ENCODE measurements around the gene LZTR1.
"Not testable (repeated sequence)": the region's sequence is repeated elsewhere in the genome, so short reads cannot be mapped to it uniquely, and the experiment has no call there.

Gene LZTR1

GRCh38 chr22:20994128-20994901 is 12.2 kb downstream of the LZTR1 start:
- DNase-seq, result no peak

DNA sequence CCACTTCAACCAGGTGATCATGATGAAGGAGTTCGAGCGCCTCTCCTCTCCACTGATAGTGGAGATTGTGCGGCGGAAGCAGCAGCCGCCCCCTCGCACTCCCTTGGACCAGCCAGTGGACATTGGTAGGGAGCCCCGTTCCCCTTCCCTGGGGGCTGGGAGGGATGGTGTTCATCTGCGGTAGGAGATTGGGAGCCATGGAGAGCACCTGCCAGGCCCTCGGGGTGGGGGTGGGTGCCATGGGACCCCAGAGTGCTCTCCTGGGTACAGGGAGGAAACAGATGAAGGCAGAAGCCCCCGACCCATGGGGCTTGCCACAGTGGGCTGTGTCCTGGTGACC is 12.8 kb downstream of the LZTR1 start:
- DNase-seq, result no peak

DNA sequence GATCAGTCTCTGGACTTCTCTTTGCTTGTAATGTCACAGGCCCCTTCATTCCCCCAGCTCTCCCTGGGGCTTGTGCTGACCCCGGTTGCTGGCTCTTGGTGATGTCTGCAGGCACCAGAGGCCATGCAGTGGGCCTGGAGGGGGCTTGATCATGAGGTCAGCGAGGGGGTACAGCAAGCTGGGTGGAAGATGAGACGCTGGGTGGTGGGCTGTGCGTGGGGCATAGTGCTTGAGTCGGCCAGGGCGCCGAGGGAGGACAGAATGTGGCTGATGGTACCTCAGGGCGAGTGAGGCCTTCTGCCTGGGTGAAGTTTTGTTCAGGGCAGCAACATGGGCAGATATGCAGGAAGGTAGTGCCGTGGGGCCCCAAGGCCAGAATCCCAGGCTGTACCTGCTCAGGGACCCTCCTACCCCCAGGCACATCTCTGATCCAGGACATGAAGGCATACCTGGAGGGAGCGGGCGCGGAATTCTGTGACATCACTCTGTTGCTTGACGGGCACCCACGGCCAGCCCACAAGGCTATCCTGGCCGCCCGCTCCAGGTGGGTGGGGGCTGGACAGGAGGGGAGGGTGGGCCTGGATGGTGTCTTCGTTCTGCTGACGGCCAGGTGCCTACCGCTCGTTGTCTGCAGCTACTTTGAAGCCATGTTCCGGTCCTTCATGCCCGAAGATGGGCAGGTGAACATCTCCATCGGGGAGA is 13.4 kb downstream of the LZTR1 start:
- DNase-seq, result no peak

DNA sequence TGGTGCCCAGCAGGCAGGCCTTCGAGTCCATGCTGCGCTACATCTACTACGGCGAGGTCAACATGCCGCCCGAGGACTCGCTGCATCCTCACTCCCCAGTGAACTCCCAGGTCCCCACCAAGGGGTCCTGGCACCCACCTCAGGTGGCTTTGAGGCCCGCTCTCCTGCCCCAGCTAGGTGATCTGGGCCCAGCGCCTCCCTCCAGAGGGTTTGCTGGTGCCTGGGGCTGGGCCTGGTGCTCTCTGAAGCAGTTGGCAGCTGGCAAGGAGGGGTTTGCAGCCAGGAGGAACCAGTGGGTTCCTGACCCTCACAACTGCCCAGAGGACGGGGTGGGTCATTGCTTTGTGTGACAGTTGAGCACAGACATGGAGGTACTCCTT is 13.9 kb downstream of the LZTR1 start:
- DNase-seq, result no peak

GRCh38 chr22:20996598-20997535 is 14.8 kb downstream of the LZTR1 start:
- DNase-seq, result no peak

DNA sequence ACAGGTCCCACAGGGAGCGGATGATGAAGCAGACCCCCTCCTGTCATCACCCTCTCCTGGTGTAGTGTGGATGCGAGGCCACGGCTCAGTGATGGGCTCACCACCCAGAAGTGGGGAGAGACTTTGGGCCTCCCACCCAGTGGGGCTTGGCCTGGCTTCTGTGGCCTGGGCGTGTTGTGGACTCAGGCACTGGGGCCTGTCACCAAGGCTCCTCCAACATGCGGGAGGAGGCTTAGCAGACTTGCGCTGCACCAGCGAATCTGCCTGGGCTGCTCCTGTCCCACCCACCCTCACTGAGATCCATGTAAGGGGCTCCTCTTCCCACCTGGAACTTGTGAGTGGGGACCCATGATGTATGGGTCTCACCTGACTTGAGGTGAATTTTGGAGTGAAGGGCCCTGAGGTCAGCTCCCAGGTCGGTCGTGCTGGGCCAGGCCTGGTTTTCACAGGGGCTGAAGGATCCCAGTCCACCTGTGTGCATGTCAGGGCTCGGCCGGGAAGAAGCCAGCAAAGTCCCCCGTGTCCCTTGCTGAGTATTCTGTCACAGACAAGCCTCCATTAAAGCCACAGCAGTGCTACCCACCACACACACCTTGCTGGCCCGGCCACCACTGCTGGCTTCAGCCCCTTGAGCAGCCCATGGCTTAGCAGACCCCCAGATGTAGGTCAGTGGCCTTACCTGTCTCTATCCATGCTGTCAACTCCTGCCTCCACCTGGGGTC is 15.6 kb downstream of the LZTR1 start:
- no peak for DNase-seq

- no peak for DNase-seq
These were observed 16.6 kb downstream of the LZTR1 start for GRCh38 chr22:20998411-20999336.

GRCh38 chr22:20999350-21000206 is 17.5 kb downstream of the LZTR1 start:
- no peak for DNase-seq

GRCh38 chr22:21000207-21000986 is 18.3 kb downstream of the LZTR1 start:
- DNase-seq, result no peak

- DNase-seq, result peak in 5 of 58 donors; percentile 45 to 70 (median 59)
These were observed 19.0 kb downstream of the LZTR1 start for GRCh38 chr22:21000987-21001600.

- peak; percentile 86 to 99 (median 95) for DNase-seq
These were observed 19.7 kb downstream of the LZTR1 start, which contains the start of gene THAP7 for GRCh38 chr22:21001601-21002325. Gene THAP7 (minus strand): TSS chr22:21002118. CDS start chr22:21001911, 207 bp downstream.

DNA sequence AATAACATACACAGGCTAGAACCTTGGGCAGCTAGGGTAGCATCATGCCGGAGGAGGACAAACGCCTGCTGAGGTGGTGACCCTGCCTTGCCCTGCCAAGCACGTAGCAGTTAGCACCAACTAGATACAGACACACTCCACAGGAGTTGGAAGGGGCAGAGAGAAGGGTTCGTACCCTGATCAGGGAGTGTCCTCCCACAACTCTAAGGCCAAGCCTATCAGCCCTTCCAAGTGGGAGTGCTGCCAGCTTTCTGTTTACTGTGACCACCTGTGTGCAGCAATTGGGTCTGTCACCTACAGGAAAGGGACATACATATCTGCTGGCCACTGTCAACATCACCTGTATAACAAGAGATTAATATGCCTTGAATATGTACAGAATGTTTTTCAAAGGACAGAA is 21.7 kb downstream of the LZTR1 start:
- DNase-seq, result no peak

DNA sequence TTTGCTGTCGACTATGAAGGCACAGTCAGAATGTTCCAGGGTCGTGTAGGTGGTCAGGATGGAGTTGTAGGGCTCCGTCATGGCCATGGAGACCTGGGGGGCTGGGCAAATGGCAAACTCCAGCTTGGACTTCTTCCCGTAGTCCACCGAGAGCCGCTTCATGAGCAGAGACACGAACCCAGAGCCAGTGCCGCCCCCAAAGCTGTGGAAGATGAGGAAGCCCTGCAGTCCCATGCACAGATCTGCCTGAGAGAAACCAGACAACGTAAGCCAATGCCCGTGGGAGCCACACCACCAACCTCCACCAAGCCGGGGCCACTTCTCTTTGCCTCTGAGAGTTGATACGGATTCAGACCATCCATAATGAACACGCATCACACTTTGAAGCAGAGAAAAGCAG is 27.1 kb downstream of the LZTR1 start:
- not testable (repeated sequence) for DNase-seq

DNA sequence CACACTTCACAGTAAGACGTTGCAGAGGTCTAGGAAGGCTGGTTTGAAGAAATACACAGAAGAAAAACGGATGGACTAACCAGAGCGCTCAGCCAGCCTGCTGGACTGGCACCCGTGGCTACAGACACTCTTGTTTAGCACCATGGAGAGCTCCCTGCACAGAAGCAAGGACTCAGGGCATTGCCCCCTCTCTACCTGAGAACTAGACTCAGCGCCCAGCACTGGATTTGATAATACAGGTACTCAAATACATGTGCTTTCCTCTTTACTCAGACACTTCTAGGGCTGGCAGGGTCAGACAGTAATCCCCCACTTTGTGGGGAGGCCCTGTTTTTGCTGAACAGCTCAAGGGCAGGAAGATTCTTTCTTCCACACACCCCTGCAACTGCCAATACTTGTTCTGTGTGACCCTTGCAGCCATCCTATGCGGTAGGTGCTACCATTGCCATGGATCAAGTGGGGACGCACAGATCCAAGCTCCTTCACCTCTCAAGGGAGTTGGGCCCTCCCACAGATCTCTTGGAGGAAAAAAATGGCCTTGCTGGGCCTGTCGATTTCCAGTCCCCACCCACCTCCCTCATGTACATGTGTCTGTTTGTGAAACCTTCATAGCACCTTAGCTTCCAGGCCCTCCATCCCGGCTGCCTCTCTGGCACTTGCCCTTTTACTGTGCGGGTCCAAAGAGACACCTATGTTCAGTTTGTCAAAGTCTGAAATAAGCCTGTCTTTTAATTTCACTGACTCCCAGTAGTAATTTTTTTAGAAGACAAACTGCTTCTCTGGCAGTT is 27.7 kb downstream of the LZTR1 start:
- DNase-seq, result no peak

GRCh38 chr22:21010426-21011113 is 28.5 kb downstream of the LZTR1 start:
- DNase-seq, result no peak
